NCI-H2171 treated with DMSO at 0.1 percent for 48 hours (cell line): ENCODE measurements around the gene SMIM44.

Experiments used
- DNase-seq: peaks from one replicate; lab custom pipeline; 2025; lab: John Stamatoyannopoulos, UW

The SMIM44 gene

GRCh38 chr19:3500429-3501101 is 17.3 kb upstream of the SMIM44 start, which contains the start of gene DOHH:
TSS of gene DOHH (minus strand) at chr19:3500674. CDS start at chr19:3496814, 3,860 bp downstream.
- DNase-seq = peak; percentile 98

- DNase-seq = no peak
These were observed 16.6 kb upstream of the SMIM44 start for GRCh38 chr19:3499738-3500428.

DNA sequence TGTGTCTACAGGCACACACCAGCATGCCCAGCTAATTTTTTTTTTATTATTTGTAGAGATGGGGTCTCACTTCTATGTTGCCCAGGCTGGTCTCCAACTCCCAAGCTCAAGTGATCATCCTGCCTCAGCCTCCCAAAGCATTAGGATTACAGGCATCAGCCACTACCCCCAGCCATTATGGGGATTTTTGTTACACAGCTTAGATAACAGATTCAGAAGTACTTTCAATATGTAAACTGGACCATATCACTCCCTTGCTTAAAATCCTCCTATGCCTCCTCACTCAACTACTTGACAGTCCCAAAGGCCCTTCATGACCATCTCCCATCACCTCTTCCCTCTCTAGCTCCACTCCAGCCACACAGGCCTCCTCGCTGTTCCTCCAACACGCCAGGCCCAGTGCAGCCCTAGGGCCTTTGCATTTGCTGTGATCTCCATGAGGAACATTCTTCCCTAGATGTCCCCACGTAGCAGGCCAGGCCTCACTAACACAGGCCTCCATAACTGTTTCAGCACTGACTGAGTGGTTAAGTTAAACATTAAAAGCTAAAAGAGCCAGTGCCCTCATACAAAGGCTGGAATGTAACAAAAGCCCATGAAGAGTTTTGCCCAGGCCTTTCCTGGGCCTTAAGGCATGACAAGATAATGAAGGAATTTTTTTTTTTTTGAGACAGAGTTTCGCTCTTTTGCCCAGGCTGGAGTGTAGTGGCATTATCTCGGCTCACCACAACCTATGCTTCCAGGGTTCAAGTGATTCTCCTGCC is 14.7 kb upstream of the SMIM44 start:
- no peak for DNase-seq

- no peak for DNase-seq
These were observed 13.4 kb upstream of the SMIM44 start for GRCh38 chr19:3496392-3497273.

GRCh38 chr19:3494559-3494958 is 11.3 kb upstream of the SMIM44 start:
- no peak for DNase-seq

DNA sequence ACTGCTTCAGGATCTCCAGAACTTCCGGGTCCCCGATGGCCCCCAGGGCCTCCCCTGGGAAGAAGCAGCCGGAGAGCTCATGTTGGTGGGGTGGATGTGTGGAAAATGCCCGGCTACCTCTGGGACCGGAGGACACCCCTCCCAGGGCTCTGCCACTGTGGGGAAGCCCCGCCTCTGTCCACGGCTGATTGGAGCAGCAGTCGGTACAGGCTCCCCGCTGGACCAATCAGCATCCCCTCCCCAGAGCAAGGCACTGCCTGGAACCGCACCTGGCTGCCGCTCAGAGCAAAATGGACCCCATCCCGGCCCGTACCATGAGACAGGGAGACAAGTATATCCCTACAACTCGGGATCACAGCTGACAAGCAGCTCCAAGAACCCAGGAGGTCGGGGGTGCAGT is 10.8 kb upstream of the SMIM44 start:
- no peak for DNase-seq

- no peak for DNase-seq
These were observed 10.4 kb upstream of the SMIM44 start for GRCh38 chr19:3493651-3494050.

DNA sequence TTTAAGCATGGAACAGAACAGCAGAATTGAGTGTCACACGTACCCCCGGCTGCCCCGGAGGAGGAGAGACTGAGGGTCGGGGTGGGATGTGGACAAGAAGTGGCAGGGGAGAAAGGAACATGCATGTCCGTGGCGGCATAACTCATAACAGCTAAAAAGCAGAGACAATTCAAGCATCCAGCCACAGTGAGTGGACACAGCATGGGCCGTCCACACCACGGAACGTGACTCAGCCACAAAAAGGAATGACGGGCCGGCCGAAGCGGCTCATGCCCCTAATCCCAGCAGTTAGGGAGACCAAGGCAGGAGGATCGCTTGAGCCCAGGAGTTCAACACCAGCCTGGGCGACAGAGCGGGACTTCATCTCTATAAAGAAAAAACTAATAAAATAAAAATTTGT is 9.7 kb upstream of the SMIM44 start:
- no peak for DNase-seq

GRCh38 chr19:3492131-3492839 is 9.0 kb upstream of the SMIM44 start:
- DNase-seq = no peak

DNA sequence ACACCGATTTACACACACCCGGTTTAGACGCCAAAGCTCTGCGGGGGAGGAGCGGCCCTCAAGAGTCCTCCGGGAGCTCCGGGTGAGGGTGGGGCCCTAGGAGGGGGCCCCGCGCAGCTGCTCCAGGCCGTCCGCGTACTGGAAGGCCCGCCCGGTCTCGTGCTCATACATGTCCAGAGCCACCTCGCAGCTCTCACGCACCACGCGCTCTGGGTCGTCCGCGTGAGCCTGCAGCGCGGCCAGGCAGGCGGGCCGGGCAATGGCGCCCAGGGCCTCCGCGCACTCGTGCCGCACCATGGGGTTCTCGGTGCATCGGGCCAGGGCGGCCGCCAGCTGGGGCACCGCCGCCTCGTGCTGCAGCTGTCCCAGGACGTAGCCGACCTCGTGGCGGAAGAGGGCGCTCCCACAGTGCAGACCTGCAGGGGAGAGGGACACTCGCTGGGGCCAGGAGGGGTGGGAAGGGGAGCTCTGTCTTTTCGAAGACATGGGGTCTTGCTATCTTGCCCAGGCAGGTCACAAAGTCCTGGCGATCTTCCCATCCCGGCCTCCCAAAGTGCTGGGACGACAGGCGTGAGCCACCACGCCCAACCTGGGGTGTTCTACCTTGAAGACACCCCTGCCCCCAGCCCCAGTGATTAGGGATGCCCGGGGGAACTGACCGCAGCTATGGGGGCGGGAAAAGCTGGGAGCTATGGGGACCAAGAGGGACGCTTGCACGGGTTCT is 8.3 kb upstream of the SMIM44 start:
- DNase-seq = no peak

DNA sequence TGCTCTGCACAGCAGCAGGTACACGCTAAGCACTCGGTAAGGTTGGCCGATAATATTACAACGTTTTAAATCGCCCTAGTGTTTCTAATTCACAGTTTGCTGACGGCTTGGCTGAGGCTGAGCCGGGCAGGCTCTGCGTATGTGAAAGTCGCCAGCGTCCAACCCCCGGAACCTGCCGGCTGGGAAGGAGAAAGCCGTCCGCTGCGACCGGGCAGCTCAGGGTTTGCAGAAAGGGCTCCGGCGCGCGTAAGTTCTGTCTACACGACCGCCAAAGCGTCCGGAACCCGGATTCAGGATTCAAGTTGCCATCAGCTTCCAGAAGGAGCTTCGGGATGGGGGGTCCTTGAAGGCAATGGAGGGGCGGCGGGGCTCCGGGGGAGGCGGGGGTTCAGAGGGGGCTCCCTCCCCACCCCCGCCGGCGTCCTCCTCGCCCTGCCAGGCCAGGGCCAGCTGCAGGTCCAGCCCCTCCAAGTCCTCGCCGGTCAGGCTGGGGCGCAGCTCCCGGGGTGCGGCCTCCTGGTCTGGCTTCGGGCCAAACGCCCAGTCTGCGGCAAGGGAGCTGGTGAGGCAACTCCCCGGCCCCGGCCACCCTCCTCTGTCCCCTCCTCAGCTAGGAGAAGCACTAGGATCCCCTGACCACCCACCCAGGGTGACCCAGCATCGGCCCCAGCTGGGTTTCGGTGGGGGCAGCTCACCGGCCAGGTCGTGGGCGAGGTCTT is 575 bp downstream of the SMIM44 start:
- no peak for DNase-seq

DNA sequence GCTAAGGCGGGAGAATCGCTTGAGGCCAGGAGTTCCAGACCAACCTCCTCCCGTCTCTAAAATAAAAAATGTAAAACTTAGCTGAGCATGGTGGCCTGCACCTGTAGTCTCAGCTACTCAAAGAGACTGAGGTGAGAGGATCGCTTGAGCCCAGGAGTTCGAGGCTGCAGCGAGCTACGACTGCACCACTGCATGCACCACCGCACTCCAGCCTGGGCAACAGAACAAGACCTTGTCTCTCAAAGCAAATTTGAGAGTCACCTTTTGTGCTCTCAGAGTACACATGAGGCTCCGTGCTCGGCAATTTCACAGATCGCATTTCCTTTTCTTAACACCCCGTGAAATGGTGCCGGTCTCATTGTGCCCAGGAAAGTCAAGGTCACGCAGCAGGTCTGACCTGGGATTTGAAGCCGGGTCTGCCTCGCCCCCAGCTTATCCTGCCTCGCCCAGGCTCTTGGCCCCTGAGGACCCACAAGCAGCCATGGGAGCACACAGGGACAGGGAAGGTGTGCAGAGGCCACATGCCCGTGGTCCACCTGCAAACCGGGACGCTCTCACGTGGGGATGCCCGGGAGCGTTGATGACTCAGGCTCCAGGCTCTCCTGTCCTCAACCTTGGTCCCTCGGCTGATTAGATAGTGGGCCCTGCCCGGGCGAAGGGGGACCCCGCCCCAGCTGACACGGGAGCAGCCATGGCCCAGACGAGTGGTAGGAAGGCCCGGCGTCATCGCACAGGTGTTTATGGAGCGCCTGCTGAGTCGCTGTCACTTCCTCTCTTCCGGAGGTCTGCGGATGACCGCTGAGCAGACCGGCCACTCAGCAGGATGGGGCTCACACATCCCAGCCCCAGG is 1.8 kb downstream of the SMIM44 start:
- no peak for DNase-seq

DNA sequence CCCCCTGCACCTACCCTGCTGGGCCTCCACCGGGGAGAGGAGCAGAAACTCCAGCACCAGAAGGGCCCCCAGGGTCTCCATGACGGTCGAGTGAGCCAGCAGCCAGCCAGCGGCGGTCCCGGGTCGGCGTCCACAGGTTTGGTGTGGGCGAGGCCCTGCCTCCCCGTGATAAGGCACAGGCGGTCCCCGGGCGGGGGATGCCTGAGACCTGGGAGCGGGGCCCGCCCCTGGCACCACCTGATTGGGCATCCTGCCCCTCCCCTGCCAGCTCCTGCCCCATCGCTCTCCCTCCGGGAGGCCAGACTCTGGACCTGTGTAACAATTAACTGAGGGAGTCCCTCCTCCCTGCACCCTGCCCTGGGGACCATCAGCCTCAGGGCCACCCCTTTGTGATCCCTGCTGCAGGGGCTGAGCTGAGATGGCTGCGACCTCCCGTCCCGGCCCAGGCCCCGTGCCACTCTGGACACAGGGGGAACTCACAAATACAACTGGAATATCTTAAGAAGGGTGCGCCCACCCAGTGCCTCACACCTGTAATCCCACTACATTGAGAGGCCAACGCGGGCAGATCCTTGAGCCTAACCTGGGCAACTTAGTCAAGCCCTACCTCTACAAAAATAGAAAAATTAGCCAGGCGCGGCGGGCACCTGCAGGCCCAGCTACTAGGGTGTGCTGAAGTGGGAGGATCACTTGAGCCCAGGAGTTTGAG is 2.7 kb downstream of the SMIM44 start, which contains the start of gene SMIM24:
TSS of gene SMIM24 (minus strand) at position 143 of the 709 bp plus-strand sequence. CDS start at position 81, 62 bp downstream.
- DNase-seq = no peak

DNA sequence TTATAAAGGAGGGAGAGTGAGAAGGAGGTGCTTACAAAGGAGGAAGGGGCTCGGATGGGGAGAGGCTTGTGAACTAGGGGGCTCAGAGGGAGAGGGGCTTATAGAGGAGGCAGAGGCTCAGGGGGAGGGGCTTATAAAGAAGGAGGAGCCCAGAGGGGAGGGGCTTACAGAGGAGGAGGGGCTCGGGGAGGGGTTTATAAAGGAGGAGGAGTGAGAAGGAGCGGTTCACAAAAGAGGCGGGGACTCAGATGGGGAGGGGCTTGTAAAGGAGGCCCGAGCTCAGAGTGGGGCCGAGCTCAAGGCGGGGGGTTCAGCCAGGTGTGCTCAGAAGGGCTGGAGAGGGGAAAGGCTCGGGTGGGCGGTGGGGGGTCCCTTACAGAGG is 3.4 kb downstream of the SMIM44 start:
- DNase-seq = no peak

DNA sequence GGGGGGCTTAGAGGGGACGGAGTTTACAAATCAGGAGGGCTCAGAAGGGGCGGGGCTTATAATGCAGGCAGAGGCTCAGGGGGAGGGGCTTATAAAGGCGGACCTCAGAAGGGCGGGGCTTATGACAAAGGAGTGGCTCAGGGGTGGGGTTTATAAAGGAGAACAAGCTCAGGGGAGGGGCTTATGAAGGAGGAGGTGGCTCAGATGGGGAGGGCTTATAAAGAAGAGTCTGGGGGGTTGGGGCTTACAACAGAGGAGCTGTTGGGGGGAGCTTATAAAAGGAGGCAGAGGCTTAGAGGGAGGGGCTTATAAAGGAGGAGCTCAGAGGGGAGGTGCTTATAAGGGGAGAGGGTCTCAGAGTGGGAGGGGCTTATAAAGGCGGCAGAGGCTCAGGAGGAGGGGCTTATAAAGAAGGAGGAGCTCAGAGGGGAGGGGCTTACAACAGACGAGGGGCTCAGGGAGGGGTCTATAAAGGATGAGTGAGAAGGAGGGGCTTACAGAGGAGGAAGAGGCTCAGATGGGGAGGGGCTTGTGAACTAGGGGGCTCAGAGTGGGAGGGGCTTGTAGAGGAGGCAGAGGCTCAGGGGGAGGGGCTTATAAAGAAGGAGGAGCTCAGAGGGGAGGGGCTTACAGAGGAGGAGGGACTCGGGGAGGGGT is 3.9 kb downstream of the SMIM44 start:
- DNase-seq = no peak

GRCh38 chr19:3478409-3479176 is 4.6 kb downstream of the SMIM44 start:
- DNase-seq = no peak

- DNase-seq = no peak
These were observed 5.3 kb downstream of the SMIM44 start for GRCh38 chr19:3477951-3478350.
